ENCODE data around the gene CDH16. TPM values are rescaled to one million over a fixed set of nuclear protein-coding genes. Genes with fewer than 3 reads are reported as not detected.

CDH16 gene
- total and polyA plus RNA-seq, 2 donors (not counting 3 experiments of a cell fraction or from before 2014, with no cell fraction given), result not detected

- dilution Hi-C loops (cut with MboI; ENCODE audit: extremely low pct_ligation_motif_present, low sequenced_read_pairs), result no loop called here
- BruUV-seq (replicated peaks), result no TSS peak
- Histone ChIP-seq H3K4me1 (ENCODE audit: control insufficient read depth, extremely low read depth, insufficient read depth, low read length) (peaks cover 3% of the 10 kb centered on the region), H3K9me3 (replicated peaks; ENCODE audit: control insufficient read depth, insufficient read depth, low read length) (no peaks in the 10 kb centered on the region), H3K36me3 (ENCODE audit: control insufficient read depth in 2 of 2, extremely low read depth in 1 of 2, insufficient read depth in 2 of 2, low read length in 2 of 2) (no peaks in the 10 kb centered on the region), H3K79me2 (ENCODE audit: control insufficient read depth, insufficient read depth, low read length) (no peaks in the 10 kb centered on the region), H3K4me3 (replicated peaks in 1 of 3; ENCODE audit: insufficient read depth in 1 of 3, low read depth in 1 of 3, low read length in 3 of 3) (no peak overlapping the region), H2AFZ (ENCODE audit: low read depth, low read length) (no peak overlapping the region), H3K9ac (replicated peaks; ENCODE audit: extremely low read depth, insufficient read depth, low read length) (no peak overlapping the region), H4K20me1 (replicated peaks; ENCODE audit: control insufficient read depth, extremely low read depth, insufficient read depth, low read length) (no peaks in the 10 kb centered on the region), H3K4me2 (ENCODE audit: insufficient read depth, low read length) (no peak overlapping the region), H3K27me3 (ENCODE audit: control insufficient read depth in 2 of 2, insufficient read depth in 2 of 2, low read length in 2 of 2) (peaks cover 36 to 38% of the 10 kb centered on the region in 2 experiments), H3K27ac (ENCODE audit: insufficient read depth, low read depth, low read length) (no peak overlapping the region), H3K9me1 (replicated peaks; ENCODE audit: control insufficient read depth, extremely low read depth, insufficient read depth, low read length) (no peaks in the 10 kb centered on the region)
- intact Hi-C loops (cut with micrococcal nuclease), result no loop called here
- ChIA-PET POLR2A (no interaction called here), CTCF (interaction anchor here (1.0 to 5.2 kb wide), 6 partner anchors 8 to 41 kb away, joined by 3 to 25 read pairs (median 6); partner anchors contain the start of gene PDP2)
- TF ChIP-seq MAX (IDR thresholded peaks at IDR 0.05; ENCODE audit: insufficient read depth, insufficient read length) (no peak), MYC (IDR thresholded peaks at IDR 0.05; ENCODE audit: low read depth, low read length) (no peak), POLR2A (IDR thresholded peaks at IDR 0.05; ENCODE audit: low read depth, low read length) (no peak), POLR2AphosphoS5 (IDR thresholded peaks at IDR 0.05; ENCODE audit: insufficient read depth, low read depth, low read length) (no peak), CTCF (IDR thresholded peaks at IDR 0.05; ENCODE audit: extremely low read depth in 1 of 2, insufficient read depth in 1 of 2, low read depth in 1 of 2, low read length in 2 of 2) (no peak), GATA2 (IDR thresholded peaks at IDR 0.05; ENCODE audit: insufficient read depth, insufficient read length, low read depth, low read length) (no peak), JUN (IDR thresholded peaks at IDR 0.05; ENCODE audit: borderline replicate concordance, insufficient read depth, insufficient read length, low read depth) (no peak), EZH2 (IDR thresholded peaks at IDR 0.05; ENCODE audit: borderline replicate concordance, low read depth, low read length, severe bottlenecking) (no peak), FOS (IDR thresholded peaks at IDR 0.05; ENCODE audit: borderline replicate concordance, insufficient read depth, low read length) (no peak)
- DNase-seq (ENCODE audit: low read depth, low spot score) (no peak), FAIRE-seq (no peak)
Measured at GRCh38 chr16:66920924-66921680, 2.4 kb upstream of the CDH16 start.
